Activated CD8-positive, alpha-beta T cell treated with anti-CD3 and anti-CD28 coated beads for 36 hours (primary cell): Measurements from ENCODE around the gene ARHGAP26. TPM values are rescaled to one million over a fixed set of nuclear protein-coding genes. Genes with fewer than 3 reads are reported as not detected.

ENCODE experiments used
- ATAC-seq: fragments of 200-7000 bp; cut with Tn5 transposase; one replicate; pipeline ENCODE4 v1.10.0; 2021; ENCODE audit warnings: mild to moderate bottlenecking, moderate library complexity
- CTCF ChIA-PET: fragments of 350-600 bp; sonication (Branson Sonifier 250); formaldehyde crosslinking; loops from one replicate; lab custom pipeline; 2021; ENCODE audit warnings: antibody characterized with exemption; lab: Charles Lee
- POLR2A ChIA-PET: fragments of 350-600 bp; sonication (Branson Sonifier 250); formaldehyde crosslinking; loops from one replicate; lab custom pipeline; 2021; ENCODE audit warnings: antibody characterized with exemption; lab: Charles Lee
- DNase-seq: peaks from one replicate; pipeline ENCODE4 v3.0.0-alpha.2; 2020
- H3K27ac Mint-ChIP-seq: one replicate; pipeline ENCODE4 v1.8.0; 2021; ENCODE audit warnings: mild to moderate bottlenecking, mixed read lengths
- H3K27me3 Mint-ChIP-seq: one replicate; pipeline ENCODE4 v1.8.0; 2021; ENCODE audit warnings: mixed read lengths
- H3K36me3 Mint-ChIP-seq: one replicate; pipeline ENCODE4 v1.8.0; 2021; ENCODE audit warnings: low read depth, mixed read lengths
- H3K4me1 Mint-ChIP-seq: one replicate; pipeline ENCODE4 v1.8.0; 2021; ENCODE audit warnings: low read depth, mixed read lengths
- H3K4me3 Mint-ChIP-seq: one replicate; pipeline ENCODE4 v1.8.0; 2021; ENCODE audit warnings: mild to moderate bottlenecking, moderate library complexity, mixed read lengths
- H3K9me3 Mint-ChIP-seq: one replicate; pipeline ENCODE4 v1.8.0; 2021; ENCODE audit warnings: mixed read lengths
- CTCF ChIP-seq: fragments of 200-600 bp; IDR thresholded peaks from one replicate; pipeline ENCODE4 v1.8.0; 2022; ENCODE audit warnings: antibody characterized with exemption, mild to moderate bottlenecking
- intact Hi-C: fragments of 100-400 bp; cut with micrococcal nuclease; formaldehyde crosslinking; loops from one replicate; pipeline ENCODE4 v1.10.0; 2022
- total RNA-seq, 2 experiments: library from RNA; stranded (reverse); gene quantifications; one replicate each; pipeline ENCODE4 v1.2.3, GENCODE V29; 2021

ARHGAP26 gene
- total RNA-seq, 2 experiments from 2014 or later, result 12.7 to 18.0 TPM

- ChIA-PET POLR2A (interaction anchor here (0.7 to 1.4 kb wide), 6 partner anchors 9 to 135 kb away, joined by 3 to 5 read pairs (median 3); partner anchors contain the start of gene ARHGAP26), CTCF (interaction anchor here (0.6 to 33.2 kb wide), 52 partner anchors 9 to 627 kb away, joined by 3 to 1012 read pairs (median 5); partner anchors contain the start of gene ARHGAP26)
- H3K27me3 Mint-ChIP-seq, result no peaks in the 10 kb centered on the region
- DNase-seq, result peak; percentile 74
- ATAC-seq, result peak; percentile 72
- intact Hi-C loops, result loop anchor here (2.0 kb wide), 2 partner anchors 118 to 132 kb away; no protein-coding TSS in a partner anchor
- TF ChIP-seq CTCF, result peak; percentile 81
- peaks cover 17% of the 10 kb centered on the region for H3K4me1 Mint-ChIP-seq
- no peak overlapping the region for H3K4me3 Mint-ChIP-seq
- H3K27ac Mint-ChIP-seq, result no peak overlapping the region
- H3K36me3 Mint-ChIP-seq, result no peaks in the 10 kb centered on the region
- H3K9me3 Mint-ChIP-seq, result no peaks in the 10 kb centered on the region
These were observed 21.5 kb upstream of the ARHGAP26 start for GRCh38 chr5:142748568-142749249.

DNA sequence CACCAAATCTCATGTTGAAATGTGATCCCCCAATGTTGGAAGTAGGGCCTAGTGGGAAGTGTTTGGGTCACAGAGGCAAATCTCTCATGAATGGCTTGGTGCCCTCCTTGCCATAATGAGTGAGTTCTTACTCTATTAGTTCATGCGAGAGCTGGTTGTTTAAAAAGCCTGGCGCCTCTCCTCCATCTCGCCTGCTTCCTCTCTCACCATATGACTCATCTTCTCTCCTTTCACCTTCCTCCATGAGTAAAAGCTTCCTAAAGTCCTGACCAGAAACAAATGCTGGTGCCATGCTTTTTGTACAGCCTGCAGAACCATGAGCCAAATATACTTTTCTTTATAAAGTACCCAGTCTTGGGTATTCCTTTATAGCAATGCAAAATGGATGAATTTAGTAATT lies 20.9 kb upstream of the ARHGAP26 start:
- peak; percentile 51 for DNase-seq
- intact Hi-C loops, result loop anchor here (2.0 kb wide), 2 partner anchors 117 to 131 kb away; no protein-coding TSS in a partner anchor
- H3K4me3 Mint-ChIP-seq, result no peak overlapping the region
- H3K27ac Mint-ChIP-seq, result no peak overlapping the region
- CTCF ChIA-PET, result interaction anchor here (0.6 to 33.2 kb wide), 33 partner anchors 9 to 627 kb away, joined by 3 to 1012 read pairs (median 10); partner anchors contain the start of gene ARHGAP26
- no peak for TF ChIP-seq CTCF
- H3K9me3 Mint-ChIP-seq, result no peaks in the 10 kb centered on the region
- POLR2A ChIA-PET, result interaction anchor here (0.7 to 1.4 kb wide), 7 partner anchors 9 to 134 kb away, joined by 3 to 5 read pairs (median 3); partner anchors contain the start of gene ARHGAP26
- H3K4me1 Mint-ChIP-seq, result peaks cover 17% of the 10 kb centered on the region
- H3K36me3 Mint-ChIP-seq, result no peaks in the 10 kb centered on the region
- no peaks in the 10 kb centered on the region for H3K27me3 Mint-ChIP-seq
- peak; percentile 73 for ATAC-seq

GRCh38 chr5:142753116-142753631 lies 17.0 kb upstream of the ARHGAP26 start:
- Mint-ChIP-seq H3K9me3 (no peaks in the 10 kb centered on the region), H3K27ac (no peak overlapping the region), H3K27me3 (no peaks in the 10 kb centered on the region), H3K36me3 (no peaks in the 10 kb centered on the region), H3K4me1 (peaks cover 27% of the 10 kb centered on the region), H3K4me3 (no peak overlapping the region)
- POLR2A ChIA-PET, result no interaction called here
- CTCF ChIA-PET, result interaction anchor here (0.9 to 33.2 kb wide), 10 partner anchors 10 to 168 kb away, joined by 3 to 1012 read pairs (median 5); partner anchors contain the start of gene ARHGAP26
- TF ChIP-seq CTCF, result no peak
- ATAC-seq, result no peak
- no peak for DNase-seq
- intact Hi-C loops, result no loop called here

- DNase-seq (no peak), ATAC-seq (no peak)
- POLR2A ChIA-PET, result interaction anchor here (0.6 to 1.2 kb wide), 2 partner anchors 134 to 743 kb away, joined by 3 read pairs; no protein-coding TSS in a partner anchor
- Mint-ChIP-seq H3K27ac (no peak overlapping the region), H3K4me3 (no peak overlapping the region), H3K9me3 (no peaks in the 10 kb centered on the region), H3K4me1 (peaks cover 26% of the 10 kb centered on the region), H3K27me3 (no peaks in the 10 kb centered on the region), H3K36me3 (no peaks in the 10 kb centered on the region)
- intact Hi-C loops, result no loop called here
- TF ChIP-seq CTCF, result no peak
- CTCF ChIA-PET, result interaction anchor here (0.6 to 33.2 kb wide), 9 partner anchors 12 to 167 kb away, joined by 3 to 1012 read pairs (median 5); partner anchors contain the start of gene ARHGAP26
These were observed 16.1 kb upstream of the ARHGAP26 start for GRCh38 chr5:142754031-142754430.
